Activated T-cell treated with anti-CD3 and anti-CD28 coated beads, Interleukin-2, amount 50 U/mL, for 48 hours (primary cell): ENCODE measurements around the gene CYP1A1.
"Not testable (repeated sequence)": the region's sequence is repeated elsewhere in the genome, so short reads cannot be mapped to it uniquely, and the experiment has no call there.

Experiments
- DNase-seq, 2 experiments: peaks; one replicate each; pipeline ENCODE4 v3.0.0-alpha.2; 2020

CYP1A1 gene

GRCh38 chr15:74725225-74725774 is at the start of gene CYP1A1:
Gene CYP1A1, minus strand, starts transcription at chr15:74725528. Its CDS starts 2,431 bp downstream, at chr15:74723097.
- peak; percentile 56 to 62 for DNase-seq

- DNase-seq, result no peak
Observed at GRCh38 chr15:74773731-74774252, 48.5 kb upstream of the CYP1A1 start.

GRCh38 chr15:74773329-74773728 is 48.0 kb upstream of the CYP1A1 start:
- DNase-seq, result no peak

GRCh38 chr15:74770211-74770903 is 45.0 kb upstream of the CYP1A1 start:
- DNase-seq, result no peak

GRCh38 chr15:74769463-74770025 is 44.2 kb upstream of the CYP1A1 start:
- no peak for DNase-seq

- DNase-seq, result peak; percentile 69 to 75
Observed at GRCh38 chr15:74768771-74769342, 43.5 kb upstream of the CYP1A1 start.

- DNase-seq, result no peak
Observed at GRCh38 chr15:74768099-74768770, 42.9 kb upstream of the CYP1A1 start.

- no peak for DNase-seq
Observed at GRCh38 chr15:74767167-74768098, 42.1 kb upstream of the CYP1A1 start.

GRCh38 chr15:74763416-74763815 is 38.1 kb upstream of the CYP1A1 start:
- no peak for DNase-seq

GRCh38 chr15:74762791-74763150 is 37.4 kb upstream of the CYP1A1 start:
- DNase-seq, result no peak

- no peak for DNase-seq
Observed at GRCh38 chr15:74758736-74759135, 33.4 kb upstream of the CYP1A1 start.

GRCh38 chr15:74754593-74755215 is 29.4 kb upstream of the CYP1A1 start:
- DNase-seq, result no peak

- DNase-seq, result no peak
Observed at GRCh38 chr15:74752531-74752930, 27.2 kb upstream of the CYP1A1 start.

GRCh38 chr15:74752011-74752410 is 26.7 kb upstream of the CYP1A1 start:
- DNase-seq, result no peak

GRCh38 chr15:74750751-74751150 is 25.4 kb upstream of the CYP1A1 start:
- no peak for DNase-seq

GRCh38 chr15:74749832-74750231 is 24.5 kb upstream of the CYP1A1 start:
- no peak for DNase-seq

GRCh38 chr15:74748322-74748946 is 23.1 kb upstream of the CYP1A1 start, which contains the start of gene CYP1A2:
Gene CYP1A2, plus strand, starts transcription at chr15:74748845. Its CDS starts 894 bp downstream, at chr15:74749739.
- DNase-seq, result no peak

- DNase-seq, result no peak
Observed at GRCh38 chr15:74746389-74746788, 21.1 kb upstream of the CYP1A1 start.

- no peak for DNase-seq
Observed at GRCh38 chr15:74742422-74742821, 17.1 kb upstream of the CYP1A1 start.

- DNase-seq, result not testable (repeated sequence)
Observed at GRCh38 chr15:74738239-74738638, 12.9 kb upstream of the CYP1A1 start.

- DNase-seq, result no peak
Observed at GRCh38 chr15:74735305-74735704, 10.0 kb upstream of the CYP1A1 start.
